Activated CD4-positive, alpha-beta T cell treated with anti-CD3 and anti-CD28 coated beads, Interleukin-2, amount 10 ng/mL, durations not matched to agents 7 days and 5 days (primary cell): Measurements from ENCODE around the gene NUDT21. TPM values are rescaled to one million over a fixed set of nuclear protein-coding genes. Genes with fewer than 3 reads are reported as not detected.

ENCODE experiments used
- CTCF ChIA-PET: fragments of 350-600 bp; sonication (Branson Sonifier 250); formaldehyde crosslinking; loops from one replicate; lab custom pipeline; 2021; ENCODE audit warnings: antibody characterized with exemption; lab: Charles Lee
- POLR2A ChIA-PET: fragments of 350-600 bp; sonication (Branson Sonifier 250); formaldehyde crosslinking; loops from one replicate; lab custom pipeline; 2021; ENCODE audit warnings: antibody characterized with exemption; lab: Charles Lee
- DNase-seq: peaks from one replicate; pipeline ENCODE4 v3.0.0-alpha.2; 2020
- H3K27ac Mint-ChIP-seq: one replicate; pipeline ENCODE4 v1.8.0; 2021; ENCODE audit warnings: mild to moderate bottlenecking, moderate library complexity, mixed read lengths
- H3K27me3 Mint-ChIP-seq: one replicate; pipeline ENCODE4 v1.8.0; 2021; ENCODE audit warnings: mixed read lengths
- H3K36me3 Mint-ChIP-seq: one replicate; pipeline ENCODE4 v1.8.0; 2021; ENCODE audit warnings: low read depth, mixed read lengths
- H3K4me1 Mint-ChIP-seq: one replicate; pipeline ENCODE4 v1.8.0; 2021; ENCODE audit warnings: mixed read lengths
- H3K4me3 Mint-ChIP-seq: one replicate; pipeline ENCODE4 v1.8.0; 2021; ENCODE audit warnings: mild to moderate bottlenecking, moderate library complexity, mixed read lengths
- H3K9me3 Mint-ChIP-seq: one replicate; pipeline ENCODE4 v1.8.0; 2021; ENCODE audit warnings: mixed read lengths
- total RNA-seq, 2 experiments: library from RNA; stranded (reverse); gene quantifications; one replicate each; pipeline ENCODE4 v1.2.3, GENCODE V29; 2021

Gene NUDT21
- total RNA-seq, 2 experiments from 2014 or later, result 213 to 241 TPM

GRCh38 chr16:56451753-56452689 lies 889 bp upstream of the NUDT21 start:
- DNase-seq, result no peak
- Mint-ChIP-seq H3K36me3 (peaks cover 51% of the 10 kb centered on the region), H3K27me3 (no peaks in the 10 kb centered on the region), H3K4me1 (peaks cover 56% of the 10 kb centered on the region), H3K4me3 (peak overlapping the region; percentile 93), H3K9me3 (no peaks in the 10 kb centered on the region), H3K27ac (peak overlapping the region; percentile 95)
- POLR2A ChIA-PET, result no interaction called here
- CTCF ChIA-PET, result interaction anchor here (0.7 to 1.4 kb wide), 6 partner anchors 8 to 49 kb away, joined by 3 to 6 read pairs (median 3); no protein-coding TSS in a partner anchor

GRCh38 chr16:56450275-56450985 lies 702 bp downstream of the NUDT21 start:
- H3K4me3 Mint-ChIP-seq, result peak overlapping the region; percentile 93
- peaks cover 54% of the 10 kb centered on the region for H3K4me1 Mint-ChIP-seq
- CTCF ChIA-PET, result interaction anchor here (1.4 kb wide), 1 partner anchor 16 kb away, joined by 4 read pairs; no protein-coding TSS in a partner anchor
- peak overlapping the region; percentile 95 for H3K27ac Mint-ChIP-seq
- DNase-seq, result no peak
- no peaks in the 10 kb centered on the region for H3K9me3 Mint-ChIP-seq
- no peaks in the 10 kb centered on the region for H3K27me3 Mint-ChIP-seq
- POLR2A ChIA-PET, result interaction anchor here (0.6 kb wide), 1 partner anchor 71 kb away, joined by 3 read pairs; no protein-coding TSS in a partner anchor
- H3K36me3 Mint-ChIP-seq, result peaks cover 45% of the 10 kb centered on the region

- H3K36me3 Mint-ChIP-seq, result peaks cover 39% of the 10 kb centered on the region
- no peaks in the 10 kb centered on the region for H3K27me3 Mint-ChIP-seq
- CTCF ChIA-PET, result interaction anchor here (1.0 kb wide), 1 partner anchor 21 kb away, joined by 3 read pairs; no protein-coding TSS in a partner anchor
Measured at GRCh38 chr16:56448005-56448404, 3.1 kb downstream of the NUDT21 start.

GRCh38 chr16:56447286-56447685 lies 3.8 kb downstream of the NUDT21 start:
- CTCF ChIA-PET, result interaction anchor here (1.0 kb wide), 1 partner anchor 21 kb away, joined by 3 read pairs; no protein-coding TSS in a partner anchor
- Mint-ChIP-seq H3K4me1 (peaks cover 49% of the 10 kb centered on the region), H3K9me3 (no peaks in the 10 kb centered on the region), H3K4me3 (no peak overlapping the region), H3K27me3 (no peaks in the 10 kb centered on the region), H3K27ac (no peak overlapping the region), H3K36me3 (peaks cover 42% of the 10 kb centered on the region)
- POLR2A ChIA-PET, result no interaction called here
- DNase-seq, result no peak

More at GRCh38 chr16:56448005-56448404, 3.1 kb downstream of the NUDT21 start:
- Mint-ChIP-seq H3K9me3 (no peaks in the 10 kb centered on the region), H3K4me3 (no peak overlapping the region), H3K4me1 (peaks cover 56% of the 10 kb centered on the region), H3K27ac (no peak overlapping the region)
- POLR2A ChIA-PET, result no interaction called here
- DNase-seq, result no peak

- POLR2A ChIA-PET, result no interaction called here
- DNase-seq, result no peak
- Mint-ChIP-seq H3K4me1 (peaks cover 5% of the 10 kb centered on the region), H3K27me3 (no peaks in the 10 kb centered on the region), H3K4me3 (no peak overlapping the region), H3K9me3 (no peaks in the 10 kb centered on the region), H3K36me3 (peaks cover 58% of the 10 kb centered on the region), H3K27ac (no peak overlapping the region)
- CTCF ChIA-PET, result interaction anchor here (1.5 kb wide), 1 partner anchor 11 kb away, joined by 6 read pairs; no protein-coding TSS in a partner anchor
Measured at GRCh38 chr16:56438038-56438437, 13.1 kb downstream of the NUDT21 start.

GRCh38 chr16:56436258-56436657 lies 14.9 kb downstream of the NUDT21 start:
- no peak for DNase-seq
- no peak overlapping the region for H3K27ac Mint-ChIP-seq
- POLR2A ChIA-PET, result no interaction called here
- H3K4me1 Mint-ChIP-seq, result peaks cover 5% of the 10 kb centered on the region
- CTCF ChIA-PET, result no interaction called here
- no peaks in the 10 kb centered on the region for H3K27me3 Mint-ChIP-seq
- no peak overlapping the region for H3K4me3 Mint-ChIP-seq
- H3K36me3 Mint-ChIP-seq, result peaks cover 56% of the 10 kb centered on the region
- H3K9me3 Mint-ChIP-seq, result no peaks in the 10 kb centered on the region

GRCh38 chr16:56428091-56428490 lies 23.0 kb downstream of the NUDT21 start:
- H3K27ac Mint-ChIP-seq, result no peak overlapping the region
- peaks cover 30% of the 10 kb centered on the region for H3K4me1 Mint-ChIP-seq
- ChIA-PET POLR2A (no interaction called here), CTCF (interaction anchor here (0.7 to 1.9 kb wide), 2 partner anchors 10 to 112 kb away, joined by 3 to 6 read pairs; no protein-coding TSS in a partner anchor)
- peaks cover 24% of the 10 kb centered on the region for H3K36me3 Mint-ChIP-seq
- H3K4me3 Mint-ChIP-seq, result no peak overlapping the region
- H3K9me3 Mint-ChIP-seq, result no peaks in the 10 kb centered on the region
- no peak for DNase-seq
- no peaks in the 10 kb centered on the region for H3K27me3 Mint-ChIP-seq

- peaks cover 13% of the 10 kb centered on the region for H3K36me3 Mint-ChIP-seq
- no peaks in the 10 kb centered on the region for H3K9me3 Mint-ChIP-seq
- no peak overlapping the region for H3K27ac Mint-ChIP-seq
- peak overlapping the region; percentile 66 for H3K4me3 Mint-ChIP-seq
- DNase-seq, result no peak
- H3K4me1 Mint-ChIP-seq, result peaks cover 43% of the 10 kb centered on the region
- no peaks in the 10 kb centered on the region for H3K27me3 Mint-ChIP-seq
- ChIA-PET CTCF (interaction anchor here (0.6 to 1.9 kb wide), 3 partner anchors 11 to 249 kb away, joined by 3 to 6 read pairs (median 3); no protein-coding TSS in a partner anchor), POLR2A (no interaction called here)
Measured at GRCh38 chr16:56426585-56426984, 24.5 kb downstream of the NUDT21 start.

- H3K9me3 Mint-ChIP-seq, result no peaks in the 10 kb centered on the region
- ChIA-PET POLR2A (no interaction called here), CTCF (no interaction called here)
- H3K4me1 Mint-ChIP-seq, result peaks cover 48% of the 10 kb centered on the region
- H3K36me3 Mint-ChIP-seq, result peaks cover 5% of the 10 kb centered on the region
- peak; percentile 57 for DNase-seq
- peak within 1 kb of the TSS; percentile 92 for H3K4me3 Mint-ChIP-seq
- H3K27ac Mint-ChIP-seq, result peak within 1 kb of the TSS; percentile 87
- H3K27me3 Mint-ChIP-seq, result no peaks in the 10 kb centered on the region
Measured at GRCh38 chr16:56425439-56425832, 25.7 kb downstream of the NUDT21 start, which contains the start of gene AMFR. TSS of gene AMFR (minus strand) at chr16:56425545. CDS start at chr16:56425327, 218 bp downstream.

GRCh38 chr16:56424791-56425438 lies 26.2 kb downstream of the NUDT21 start:
- CTCF ChIA-PET, result no interaction called here
- DNase-seq, result peak; percentile 28

GRCh38 chr16:56424404-56424764 lies 26.7 kb downstream of the NUDT21 start:
- H3K4me1 Mint-ChIP-seq, result peaks cover 52% of the 10 kb centered on the region
- POLR2A ChIA-PET, result interaction anchor here (0.6 kb wide), 1 partner anchor 79 kb away, joined by 3 read pairs; no protein-coding TSS in a partner anchor
- CTCF ChIA-PET, result no interaction called here
- H3K27me3 Mint-ChIP-seq, result no peaks in the 10 kb centered on the region
- H3K9me3 Mint-ChIP-seq, result no peaks in the 10 kb centered on the region
- peak overlapping the region; percentile 92 for H3K4me3 Mint-ChIP-seq
- no peak for DNase-seq
- peaks cover 6% of the 10 kb centered on the region for H3K36me3 Mint-ChIP-seq
- peak overlapping the region; percentile 87 for H3K27ac Mint-ChIP-seq

More at GRCh38 chr16:56424791-56425438, 26.2 kb downstream of the NUDT21 start:
- no peaks in the 10 kb centered on the region for H3K27me3 Mint-ChIP-seq
- H3K4me1 Mint-ChIP-seq, result peaks cover 52% of the 10 kb centered on the region
- H3K27ac Mint-ChIP-seq, result peak overlapping the region; percentile 87
- H3K9me3 Mint-ChIP-seq, result no peaks in the 10 kb centered on the region
- POLR2A ChIA-PET, result interaction anchor here (0.6 kb wide), 1 partner anchor 80 kb away, joined by 3 read pairs; no protein-coding TSS in a partner anchor
- peaks cover 7% of the 10 kb centered on the region for H3K36me3 Mint-ChIP-seq
- H3K4me3 Mint-ChIP-seq, result peak overlapping the region; percentile 92
